ENCODE data around the gene FBXO31. TPM values are rescaled to one million over a fixed set of nuclear protein-coding genes. Genes with fewer than 3 reads are reported as not detected.

Gene FBXO31
- total and polyA plus RNA-seq, 2 of the 13 experiments (the other 11 are each of a cell fraction or from before 2014, with no cell fraction given): 92.4 to 101 TPM

GRCh38 chr16:87387942-87388817, 4.6 kb upstream of the FBXO31 start (continued):
- peak; percentile 70; the same call in 1 of the 2 replicates for TF ChIP-seq RFXAP (CRISPR knock-in tag; IDR thresholded peaks at IDR 0.05; ENCODE audit: borderline replicate concordance)
- TF ChIP-seq SAP130 (CRISPR knock-in tag; IDR thresholded peaks at IDR 0.05; ENCODE audit: low read depth): peak; percentile 99; the same call in 1 of the 2 replicates
- TF ChIP-seq ZNF235 (CRISPR knock-in tag; IDR thresholded peaks at IDR 0.05; ENCODE audit: borderline replicate concordance): no peak
- TF ChIP-seq GFI1 (CRISPR knock-in tag; IDR thresholded peaks at IDR 0.05; ENCODE audit: borderline replicate concordance): peak; percentile 84
- TF ChIP-seq HDAC1 (CRISPR knock-in tag; IDR thresholded peaks at IDR 0.05): peak; percentile 25
- TF ChIP-seq ZNF713 (CRISPR knock-in tag; IDR thresholded peaks at IDR 0.05): no peak
- no peak for TF ChIP-seq ZNF432 (CRISPR knock-in tag; IDR thresholded peaks at IDR 0.05; ENCODE audit: borderline replicate concordance)
- no peak for TF ChIP-seq MZF1 (CRISPR knock-in tag; IDR thresholded peaks at IDR 0.05; ENCODE audit: borderline replicate concordance)
- TF ChIP-seq CREB1 (IDR thresholded peaks at IDR 0.05): peak; percentile 95
- TF ChIP-seq CREB1 (CRISPR knock-in tag; IDR thresholded peaks at IDR 0.05): peak; percentile 98
- TF ChIP-seq MXD1 (CRISPR knock-in tag; IDR thresholded peaks at IDR 0.05): no peak
- TF ChIP-seq CENPX (CRISPR knock-in tag; IDR thresholded peaks at IDR 0.05): no peak
- TF ChIP-seq ARNTL (CRISPR knock-in tag; IDR thresholded peaks at IDR 0.05): peak; percentile 99
- TF ChIP-seq SYNCRIP (IDR thresholded peaks at IDR 0.05; ENCODE audit: insufficient read depth, low read depth, low read length): no peak
- peak; percentile 51 for TF ChIP-seq ASH2L (IDR thresholded peaks at IDR 0.05; ENCODE audit: insufficient read length, low read depth, low read length)
- peak; percentile 82 for TF ChIP-seq ETV5 (CRISPR knock-in tag; IDR thresholded peaks at IDR 0.05; ENCODE audit: borderline replicate concordance)
- 0 out of 2 replicates have a peak, but pooled peaks have one; percentile 52 for TF ChIP-seq SSRP1 (CRISPR knock-in tag; IDR thresholded peaks at IDR 0.05)
- peak; percentile 66 for TF ChIP-seq JUN (CRISPR knock-in tag; IDR thresholded peaks at IDR 0.05)
- TF ChIP-seq CBFB (CRISPR knock-in tag; IDR thresholded peaks at IDR 0.05): peak; percentile 68
- no peak for TF ChIP-seq SCMH1 (CRISPR knock-in tag; IDR thresholded peaks at IDR 0.05; ENCODE audit: borderline replicate concordance)
- no peak for TF ChIP-seq ZNF17 (CRISPR knock-in tag; IDR thresholded peaks at IDR 0.05)
- TF ChIP-seq ZNF124 (CRISPR knock-in tag; IDR thresholded peaks at IDR 0.05): 0 out of 2 replicates have a peak, but pooled peaks have one; percentile 58
- TF ChIP-seq ATF2 (CRISPR knock-in tag; IDR thresholded peaks at IDR 0.05): peak; percentile 87
- no peak for TF ChIP-seq ZNF674 (CRISPR knock-in tag; IDR thresholded peaks at IDR 0.05; ENCODE audit: low read depth)
- no peak for TF ChIP-seq E2F5 (CRISPR knock-in tag; conservative IDR thresholded peaks at IDR 0.05)

Measured in HepG2 (cell line).